Neural crest cell (in vitro differentiated cells): ENCODE results near the gene TMEM94. TPM values are rescaled to one million over a fixed set of nuclear protein-coding genes. Genes with fewer than 3 reads are reported as not detected.
A peak's percentile ranks its signal among the peaks of the same experiment; 100 is the strongest.

Experiments
- DNase-seq: peaks from one replicate; pipeline ENCODE4 v3.0.0; 2021; ENCODE audit warnings: low read depth, mixed read lengths, low spot score
- H3K27ac Mint-ChIP-seq: one replicate; pipeline ENCODE4 v1.8.0; 2021; ENCODE audit warnings: mild to moderate bottlenecking, mixed read lengths; ENCODE audit not compliant: unreplicated experiment
- H3K27me3 Mint-ChIP-seq: 2 replicates; pipeline ENCODE4 v1.8.0; 2021; ENCODE audit warnings: low read depth, mild to moderate bottlenecking, mixed read lengths
- H3K36me3 Mint-ChIP-seq: 2 replicates; pipeline ENCODE4 v1.8.0; 2021; ENCODE audit warnings: low read depth, mild to moderate bottlenecking, mixed read lengths
- H3K4me1 Mint-ChIP-seq: 2 replicates; pipeline ENCODE4 v1.8.0; 2021; ENCODE audit warnings: mixed read lengths
- H3K4me3 Mint-ChIP-seq: one replicate; pipeline ENCODE4 v1.8.0; 2021; ENCODE audit warnings: mild to moderate bottlenecking, mixed read lengths
- H3K9me3 Mint-ChIP-seq: 2 replicates; pipeline ENCODE4 v1.8.0; 2021; ENCODE audit warnings: mixed read lengths
- CTCF ChIP-seq: fragments of 200-600 bp; sonication (generic); conservative IDR thresholded peaks from 2 replicates; pipeline ENCODE4 v1.5.0; 2021; ENCODE audit warnings: antibody characterized with exemption, mild to moderate bottlenecking
- total RNA-seq: library from RNA; stranded (reverse); gene quantifications from 2 replicates; pipeline ENCODE4 v1.2.1, GENCODE V29; 2021

The TMEM94 gene
- total RNA-seq, 1 donor from 2014 or later, result 131 TPM

DNA sequence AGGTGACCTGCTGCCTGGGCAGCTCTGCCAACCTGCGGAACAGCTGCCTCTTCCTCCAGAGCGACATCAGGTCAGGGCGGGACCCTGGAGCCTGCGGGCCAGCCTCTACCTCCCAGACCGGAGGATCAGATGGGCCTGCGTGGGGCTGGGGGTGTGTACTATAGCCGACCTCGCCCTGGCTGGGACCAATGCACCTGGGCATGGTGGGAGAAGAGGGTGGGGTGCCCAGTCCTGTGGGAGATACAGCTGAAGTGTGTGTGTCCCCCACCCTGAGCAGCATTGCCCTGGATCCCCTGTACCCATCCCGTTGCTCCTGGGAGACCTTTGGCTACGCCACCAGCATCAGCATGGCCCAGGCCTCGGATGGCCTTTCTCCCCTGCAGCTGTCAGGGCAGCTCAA, 39.6 kb downstream of the TMEM94 start:
- Mint-ChIP-seq H3K4me3 (no peak overlapping the region), H3K27me3 (no peaks in the 10 kb centered on the region), H3K27ac (peak overlapping the region; percentile 62), H3K9me3 (no peaks in the 10 kb centered on the region), H3K36me3 (peaks cover 3% of the 10 kb centered on the region), H3K4me1 (no peaks in the 10 kb centered on the region)
- DNase-seq, result no peak
- no peak for TF ChIP-seq CTCF

DNA sequence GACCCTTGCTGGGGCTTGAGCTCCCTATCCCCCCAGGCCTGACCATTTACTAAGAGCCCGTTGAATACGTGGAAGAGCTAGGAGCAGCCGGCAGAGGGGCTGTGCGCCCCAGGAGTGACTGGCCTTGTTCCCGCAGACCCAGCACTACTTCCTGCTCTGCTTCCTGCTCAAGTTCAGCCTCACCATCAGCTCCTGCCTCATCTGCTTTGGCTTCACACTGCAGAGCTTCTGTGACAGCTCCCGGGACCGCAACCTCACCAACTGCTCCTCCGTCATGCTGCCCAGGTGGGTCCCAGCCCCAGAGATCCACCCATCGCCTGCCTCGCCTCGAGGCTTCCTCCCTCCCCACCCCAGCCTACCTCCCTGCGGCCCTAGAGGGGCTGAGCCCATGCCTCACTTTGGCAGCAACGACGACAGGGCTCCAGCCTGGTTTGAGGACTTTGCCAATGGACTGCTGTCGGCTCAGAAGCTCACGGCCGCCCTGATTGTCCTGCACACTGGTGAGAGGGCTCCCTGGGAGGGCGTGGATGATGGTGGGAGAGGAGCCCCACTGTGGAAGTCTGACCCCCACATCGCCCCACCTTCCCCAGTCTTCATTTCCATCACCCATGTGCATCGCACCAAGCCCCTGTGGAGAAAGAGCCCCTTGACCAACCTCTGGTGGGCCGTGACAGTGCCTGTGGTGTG, 41.7 kb downstream of the TMEM94 start:
- Mint-ChIP-seq H3K4me3 (peak overlapping the region; percentile 6), H3K36me3 (peaks cover 3% of the 10 kb centered on the region), H3K27ac (peak overlapping the region; percentile 50), H3K9me3 (no peaks in the 10 kb centered on the region), H3K4me1 (no peaks in the 10 kb centered on the region), H3K27me3 (no peaks in the 10 kb centered on the region)
- DNase-seq, result no peak
- TF ChIP-seq CTCF, result no peak

GRCh38 chr17:75498726-75499213, 42.3 kb downstream of the TMEM94 start:
- H3K4me3 Mint-ChIP-seq, result peak overlapping the region; percentile 27
- TF ChIP-seq CTCF, result no peak
- H3K36me3 Mint-ChIP-seq, result peaks cover 3% of the 10 kb centered on the region
- no peaks in the 10 kb centered on the region for H3K9me3 Mint-ChIP-seq
- DNase-seq, result no peak
- no peaks in the 10 kb centered on the region for H3K27me3 Mint-ChIP-seq
- H3K27ac Mint-ChIP-seq, result no peak overlapping the region
- no peaks in the 10 kb centered on the region for H3K4me1 Mint-ChIP-seq

GRCh38 chr17:75499313-75500022, 43.0 kb downstream of the TMEM94 start:
- H3K27me3 Mint-ChIP-seq, result no peaks in the 10 kb centered on the region
- H3K27ac Mint-ChIP-seq, result no peak overlapping the region
- DNase-seq, result no peak
- H3K4me1 Mint-ChIP-seq, result no peaks in the 10 kb centered on the region
- H3K36me3 Mint-ChIP-seq, result peaks cover 3% of the 10 kb centered on the region
- peak overlapping the region; percentile 34 for H3K4me3 Mint-ChIP-seq
- TF ChIP-seq CTCF, result no peak
- no peaks in the 10 kb centered on the region for H3K9me3 Mint-ChIP-seq

DNA sequence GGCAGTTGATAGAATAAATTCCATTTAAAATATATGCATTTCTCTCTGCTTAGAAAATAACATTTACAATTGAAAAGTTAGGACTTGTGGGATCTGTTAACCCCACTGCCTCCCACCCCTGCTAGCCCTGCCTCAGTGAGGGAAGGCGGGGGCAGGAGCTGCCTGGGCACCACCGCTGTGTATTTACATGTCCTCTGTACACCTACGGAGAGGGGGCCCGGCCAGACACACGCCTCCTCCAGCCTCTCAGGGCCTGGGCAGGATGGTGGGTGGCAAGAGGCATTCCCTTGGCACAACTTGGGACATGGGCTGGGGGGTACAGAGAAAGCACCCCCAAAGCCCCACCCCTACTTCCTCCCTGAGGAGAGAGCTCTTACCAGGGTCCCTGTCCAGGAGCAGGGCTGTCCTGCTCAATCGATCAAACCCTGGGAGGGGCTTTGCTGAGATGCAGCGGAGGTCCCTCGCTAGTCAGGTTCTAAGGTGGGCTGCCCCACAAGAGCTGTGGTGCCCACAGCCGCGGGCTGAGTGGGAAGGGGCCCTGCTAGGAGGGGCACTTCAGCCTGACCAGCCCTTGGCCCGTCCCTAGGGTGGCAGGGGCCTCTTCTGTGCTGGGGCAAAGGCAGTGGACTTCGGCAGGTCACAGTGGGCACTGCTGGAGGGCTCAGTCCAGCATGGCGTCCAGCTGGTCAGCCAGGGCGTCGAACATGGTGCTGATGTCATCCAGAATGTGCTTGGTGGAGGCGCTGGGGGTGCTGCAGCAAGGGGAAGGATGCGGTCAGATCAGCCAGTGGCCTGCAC, 44.2 kb downstream of the TMEM94 start:
- Mint-ChIP-seq H3K4me1 (no peaks in the 10 kb centered on the region), H3K9me3 (no peaks in the 10 kb centered on the region), H3K27ac (no peak overlapping the region), H3K27me3 (no peaks in the 10 kb centered on the region), H3K4me3 (no peak overlapping the region), H3K36me3 (peaks cover 3% of the 10 kb centered on the region)
- DNase-seq, result no peak
- TF ChIP-seq CTCF, result no peak
